GM21381 (cell line): ENCODE data around the gene UBAP2.

ENCODE experiments used
- ATAC-seq: cut with Tn5 transposase; IDR thresholded peaks from one replicate; pipeline ENCODE4 v1.9.1; 2021; ENCODE audit warnings: mild to moderate bottlenecking, moderate library complexity; ENCODE audit not compliant: unreplicated experiment

Gene UBAP2

GRCh38 chr9:34048727-34049629, at the start of gene UBAP2:
Gene UBAP2, minus strand, starts transcription at chr9:34048887. Its CDS starts 31,739 bp downstream, at chr9:34017148.
- ATAC-seq: peak; percentile 74

- no peak for ATAC-seq
Observed at GRCh38 chr9:34098307-34098706, 49.6 kb upstream of the UBAP2 start.

GRCh38 chr9:34097865-34098264, 49.2 kb upstream of the UBAP2 start:
- no peak for ATAC-seq

GRCh38 chr9:34096751-34097150, 48.1 kb upstream of the UBAP2 start:
- no peak for ATAC-seq

- ATAC-seq: no peak
Observed at GRCh38 chr9:34093578-34093977, 44.9 kb upstream of the UBAP2 start.

- ATAC-seq: no peak
Observed at GRCh38 chr9:34089311-34089710, 40.6 kb upstream of the UBAP2 start.

GRCh38 chr9:34087370-34087769, 38.7 kb upstream of the UBAP2 start:
- no peak for ATAC-seq

GRCh38 chr9:34086864-34087263, 38.2 kb upstream of the UBAP2 start:
- ATAC-seq: no peak

GRCh38 chr9:34085581-34086500, 37.2 kb upstream of the UBAP2 start:
- ATAC-seq: no peak

- no peak for ATAC-seq
Observed at GRCh38 chr9:34084562-34084961, 35.9 kb upstream of the UBAP2 start.

- no peak for ATAC-seq
Observed at GRCh38 chr9:34079181-34079580, 30.5 kb upstream of the UBAP2 start.

- no peak for ATAC-seq
Observed at GRCh38 chr9:34072868-34073590, 24.3 kb upstream of the UBAP2 start.

GRCh38 chr9:34072410-34072809, 23.7 kb upstream of the UBAP2 start:
- no peak for ATAC-seq

- no peak for ATAC-seq
Observed at GRCh38 chr9:34070606-34071324, 22.1 kb upstream of the UBAP2 start.

- no peak for ATAC-seq
Observed at GRCh38 chr9:34069831-34070230, 21.1 kb upstream of the UBAP2 start.

- ATAC-seq: no peak
Observed at GRCh38 chr9:34065541-34065940, 16.9 kb upstream of the UBAP2 start.

GRCh38 chr9:34059954-34060353, 11.3 kb upstream of the UBAP2 start:
- no peak for ATAC-seq

- no peak for ATAC-seq
Observed at GRCh38 chr9:34059281-34059680, 10.6 kb upstream of the UBAP2 start.

- ATAC-seq: no peak
Observed at GRCh38 chr9:34049630-34050384, 1.1 kb upstream of the UBAP2 start.
